ENCODE data around the gene IRF9.

GRCh38 chr14:24122898-24123297 lies 38.2 kb upstream of the IRF9 start:
- no peak for TF ChIP-seq CTCF (IDR thresholded peaks at IDR 0.05; ENCODE audit: low read length)
- no peak for TF ChIP-seq EZH2 (optimal IDR thresholded peaks at IDR 0.05; ENCODE audit: low read depth, low read length)
